HG03342 (cell line): ENCODE data around the gene NEGR1.
"Not testable (repeated sequence)": the region's sequence is repeated elsewhere in the genome, so short reads cannot be mapped to it uniquely, and the experiment has no call there.

Source experiments
- ATAC-seq: cut with Tn5 transposase; IDR thresholded peaks from one replicate; pipeline ENCODE4 v1.9.1; 2021; ENCODE audit warnings: mild to moderate bottlenecking, moderate library complexity; ENCODE audit not compliant: unreplicated experiment

NEGR1 gene

DNA sequence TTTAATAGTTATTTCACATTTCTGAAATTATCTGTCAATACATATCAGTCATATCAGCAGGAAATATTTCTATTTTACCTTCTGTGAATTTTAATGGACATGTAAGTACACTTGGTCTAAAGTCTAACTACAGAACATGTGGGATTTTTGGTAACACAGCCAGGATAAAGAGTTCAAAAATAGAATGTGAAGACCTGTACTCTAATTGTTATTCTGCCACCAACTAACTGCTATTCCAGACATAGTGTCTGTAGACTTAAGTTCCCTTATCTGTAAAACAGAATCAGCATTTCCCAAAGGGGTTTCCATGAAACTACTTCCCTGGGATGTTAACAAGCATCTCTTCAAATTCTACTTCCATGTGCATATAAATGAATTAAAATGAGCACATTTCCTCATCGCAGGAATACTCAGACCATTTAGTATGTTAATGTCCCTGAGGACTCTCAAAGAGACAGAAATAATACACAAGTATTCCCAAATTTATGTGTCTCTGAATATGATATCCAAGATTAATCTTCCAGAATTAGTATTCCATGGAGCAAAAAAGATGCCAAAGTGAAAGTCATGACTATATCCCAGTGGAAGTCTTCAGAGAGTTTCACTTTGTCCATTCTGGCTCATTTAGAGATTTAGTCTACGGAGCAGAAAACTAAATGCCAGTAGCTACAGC is 325.6 kb downstream of the NEGR1 start:
- no peak for ATAC-seq

DNA sequence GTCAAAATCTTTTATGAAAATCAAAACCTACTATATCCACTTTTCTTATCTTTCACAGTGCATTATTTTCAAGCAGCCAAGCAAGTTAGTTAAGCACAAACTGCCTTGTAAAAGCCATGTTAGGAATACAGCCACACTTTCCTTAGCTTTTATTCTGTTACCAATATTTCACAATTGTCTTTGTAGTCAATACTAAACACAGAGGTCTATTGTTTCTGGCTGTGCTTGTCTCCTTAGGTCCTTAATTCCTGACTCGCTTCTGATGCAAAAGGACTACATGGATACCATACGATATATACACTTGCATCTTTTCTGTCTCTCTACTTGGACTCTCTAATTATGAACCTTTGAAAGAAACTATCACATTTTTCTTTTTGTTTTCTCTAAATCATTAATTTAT is 331.8 kb downstream of the NEGR1 start:
- no peak for ATAC-seq

DNA sequence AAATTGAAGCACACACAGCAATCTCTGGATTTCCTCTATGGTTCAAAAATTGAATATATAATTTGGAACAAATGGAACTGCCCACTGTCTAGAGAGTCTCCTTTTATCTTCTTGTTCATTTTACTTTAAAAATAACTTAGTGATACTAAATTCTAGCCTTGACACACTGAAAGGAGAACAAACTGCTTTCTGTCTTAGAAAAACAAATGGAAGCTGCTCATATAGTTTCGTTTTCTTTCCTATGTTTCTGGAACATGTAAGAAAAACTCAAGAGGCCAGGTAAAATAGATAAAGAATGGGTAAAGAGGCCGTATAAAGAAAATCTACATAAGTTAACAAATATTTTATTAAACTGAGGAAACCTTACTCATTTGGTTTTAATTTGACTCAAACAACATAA is 332.7 kb downstream of the NEGR1 start:
- no peak for ATAC-seq

- no peak for ATAC-seq
Measured at GRCh38 chr1:71948561-71948960, 333.8 kb downstream of the NEGR1 start.

DNA sequence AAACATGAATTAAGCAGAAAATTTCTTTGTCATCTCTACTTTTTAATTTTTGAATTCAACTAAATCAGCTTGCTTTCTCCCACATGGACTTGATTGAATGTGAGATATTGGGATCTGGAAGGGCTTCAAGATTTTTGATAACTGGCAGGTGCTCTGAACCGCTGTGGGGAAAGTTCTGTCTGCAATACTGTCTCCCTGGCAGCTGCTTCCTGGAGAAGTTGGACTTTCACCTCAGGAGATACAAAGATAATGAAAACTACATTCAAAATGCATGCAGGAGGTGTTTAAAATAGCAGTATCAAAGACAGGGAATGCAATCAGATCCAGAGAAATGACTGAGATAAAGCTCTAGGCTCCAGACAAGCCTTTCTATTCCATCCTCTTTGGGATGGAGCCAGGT is 338.3 kb downstream of the NEGR1 start:
- no peak for ATAC-seq

DNA sequence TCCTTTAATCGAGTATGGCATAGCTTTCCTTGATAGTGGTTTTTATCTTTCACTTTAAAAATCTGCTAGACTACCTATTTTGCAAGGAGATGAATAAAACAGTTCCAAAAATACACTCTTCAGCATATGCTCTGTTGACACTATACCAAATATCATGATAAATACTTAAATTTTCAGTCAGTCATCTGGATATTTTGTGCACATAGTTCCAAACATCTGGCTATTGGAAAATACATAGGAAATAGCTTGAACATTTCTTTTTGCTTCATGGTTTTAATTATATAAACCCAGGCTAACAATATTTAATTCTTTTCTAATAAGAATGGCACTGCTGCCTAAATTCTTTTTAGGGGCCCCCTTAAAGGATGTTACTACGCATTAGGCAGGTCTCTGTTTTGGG is 342.1 kb downstream of the NEGR1 start:
- no peak for ATAC-seq

DNA sequence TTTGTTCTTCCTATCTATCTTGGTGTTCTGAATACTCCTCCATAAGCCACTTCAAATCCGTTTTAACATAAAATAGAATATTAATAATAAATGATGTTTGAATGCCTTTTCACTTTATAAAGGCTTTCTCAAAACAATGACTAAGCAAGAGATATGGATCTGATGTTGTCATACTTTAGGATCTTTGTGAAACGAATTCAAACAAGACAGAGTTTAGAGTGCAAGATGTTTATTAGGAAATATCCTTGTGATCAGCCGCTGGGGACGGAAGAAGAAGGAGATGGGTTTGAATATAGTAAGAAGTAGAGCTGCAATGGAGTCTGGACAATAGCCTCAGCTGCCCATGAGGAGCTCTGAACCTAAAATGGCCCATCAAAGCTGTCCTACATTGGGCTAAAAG is 351.8 kb downstream of the NEGR1 start:
- no peak for ATAC-seq

GRCh38 chr1:71921935-71922559 is 360.3 kb downstream of the NEGR1 start:
- no peak for ATAC-seq

DNA sequence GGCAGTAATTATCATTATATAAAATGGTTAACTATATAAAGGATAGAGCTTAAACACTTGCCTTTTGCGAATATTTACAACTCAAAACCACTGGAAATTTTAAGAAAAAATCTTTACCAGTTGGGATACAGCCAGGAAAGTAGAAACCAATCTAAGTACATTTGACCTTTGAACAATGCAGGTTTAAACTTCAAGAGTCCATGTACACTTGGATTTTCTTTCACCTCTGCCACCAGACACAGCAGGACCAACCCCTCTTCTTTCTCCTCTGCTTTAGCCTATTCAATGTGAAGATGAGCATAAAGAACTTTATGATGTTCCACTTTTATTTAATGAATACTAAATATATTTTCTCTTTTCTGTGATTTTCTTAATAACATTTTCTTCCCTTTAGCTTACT is 361.1 kb downstream of the NEGR1 start:
- ATAC-seq: no peak

DNA sequence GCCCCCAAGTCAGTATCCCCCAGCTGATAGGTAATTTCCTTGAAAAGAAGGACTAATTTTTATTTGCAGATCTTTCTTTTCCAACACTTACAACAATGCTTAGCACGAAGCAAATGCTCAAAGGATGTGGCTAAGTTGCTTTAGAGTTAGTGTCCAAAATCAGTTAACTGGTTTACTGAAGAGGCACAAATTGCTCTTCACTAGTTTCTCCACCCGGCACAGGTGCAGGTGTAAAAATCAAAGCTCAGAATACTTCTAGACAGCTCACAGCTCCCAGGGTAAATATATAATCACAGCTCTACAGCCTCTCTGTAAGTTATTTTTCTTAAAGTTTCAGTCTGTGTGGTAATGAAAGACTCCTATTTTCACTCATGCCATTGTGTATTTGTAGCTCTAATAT is 361.8 kb downstream of the NEGR1 start:
- ATAC-seq: no peak

DNA sequence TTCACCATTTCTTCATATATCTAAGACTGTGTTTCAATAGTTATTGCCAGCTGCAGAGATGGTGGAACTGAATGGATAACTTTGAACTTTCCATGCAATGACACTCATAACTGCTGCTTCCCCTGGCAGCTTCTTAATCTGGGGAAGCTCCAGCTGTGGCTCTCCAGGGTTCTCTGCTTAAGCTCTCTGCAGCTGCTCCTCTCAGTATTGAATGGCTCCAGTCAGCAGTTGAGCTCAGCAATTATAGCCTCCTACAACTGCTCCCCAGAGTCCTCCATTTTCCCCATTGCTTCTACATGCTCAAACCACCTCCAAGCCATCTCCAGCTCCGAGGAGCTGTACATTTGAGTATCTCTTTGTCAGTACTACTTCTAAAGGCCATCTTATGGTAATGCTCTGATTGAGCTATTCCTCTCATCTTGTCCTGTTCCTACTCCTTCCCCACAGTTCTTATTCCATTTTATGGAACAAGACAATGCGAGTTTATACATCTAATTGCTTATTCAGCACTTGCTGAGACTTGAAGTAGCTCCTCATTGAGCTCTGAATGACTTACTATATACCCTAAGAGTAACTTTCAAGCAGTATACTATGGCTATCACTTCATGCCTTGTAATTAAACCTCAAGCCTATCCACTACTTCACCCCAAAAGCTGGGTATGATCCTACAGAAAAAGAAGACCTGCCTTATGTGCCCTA is 362.4 kb downstream of the NEGR1 start:
- ATAC-seq: no peak

- no peak for ATAC-seq
Measured at GRCh38 chr1:71918630-71919029, 363.7 kb downstream of the NEGR1 start.

DNA sequence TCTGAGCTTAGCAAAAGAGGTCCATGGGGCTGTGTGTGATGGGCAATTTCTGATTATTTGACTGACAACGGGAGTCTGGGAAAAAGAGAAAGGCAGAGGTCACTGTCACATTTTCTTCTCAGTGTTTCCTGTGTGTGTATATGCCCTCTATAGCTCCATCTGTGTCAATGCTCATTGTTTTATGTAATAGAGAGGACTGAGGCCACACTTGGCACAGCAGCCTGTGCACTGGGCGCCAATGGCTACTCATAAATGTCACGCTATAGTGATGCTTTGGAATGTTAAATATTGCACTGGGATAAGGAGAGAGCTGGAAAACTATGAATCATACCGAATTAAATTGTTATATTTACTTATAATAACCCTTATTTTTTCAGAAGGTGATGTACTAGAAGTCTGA is 365.4 kb downstream of the NEGR1 start:
- no peak for ATAC-seq

- ATAC-seq: no peak
Measured at GRCh38 chr1:71914626-71915025, 367.7 kb downstream of the NEGR1 start.

- no peak for ATAC-seq
Measured at GRCh38 chr1:71908871-71909390, 373.4 kb downstream of the NEGR1 start.

DNA sequence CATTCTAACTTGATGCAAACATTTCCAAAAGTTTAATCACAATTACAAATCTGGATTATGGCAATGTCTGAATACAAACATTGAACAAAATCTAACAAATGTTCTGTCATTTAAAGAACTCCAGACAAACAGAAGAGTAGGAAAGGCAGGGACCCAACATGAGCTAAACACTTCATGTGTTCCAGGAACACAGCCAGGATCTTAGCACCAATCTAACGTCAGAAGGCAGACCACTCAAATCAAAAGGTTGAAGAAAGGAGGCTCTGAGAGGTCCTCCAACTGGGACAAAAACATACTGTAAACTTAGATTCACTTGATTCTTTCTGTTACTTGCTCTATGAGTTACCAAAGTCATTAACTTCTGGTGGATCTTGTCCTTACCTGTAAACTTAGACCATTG is 374.0 kb downstream of the NEGR1 start:
- no peak for ATAC-seq

- no peak for ATAC-seq
Measured at GRCh38 chr1:71899881-71900280, 382.5 kb downstream of the NEGR1 start.

DNA sequence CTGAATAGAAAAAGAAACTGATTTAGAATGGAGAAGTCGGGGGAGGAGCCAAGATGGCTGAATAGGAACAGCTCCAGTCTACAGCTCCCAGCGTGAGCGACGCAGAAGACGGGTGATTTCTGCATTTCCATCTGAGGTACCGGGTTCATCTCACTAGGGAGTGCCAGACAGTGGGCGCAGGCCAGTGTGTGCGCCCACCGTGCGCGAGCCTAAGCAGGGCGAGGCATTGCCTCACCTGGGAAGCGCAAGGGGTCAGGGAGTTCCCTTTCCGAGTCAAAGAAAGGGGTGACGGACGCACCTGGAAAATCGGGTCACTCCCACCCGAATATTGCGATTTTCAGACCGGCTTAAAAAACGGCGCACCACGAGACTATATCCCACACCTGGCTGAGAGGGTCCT is 394.2 kb downstream of the NEGR1 start:
- not testable (repeated sequence) for ATAC-seq

- no peak for ATAC-seq
Measured at GRCh38 chr1:71885171-71885570, 397.2 kb downstream of the NEGR1 start.

GRCh38 chr1:71882637-71883036 is 399.7 kb downstream of the NEGR1 start:
- ATAC-seq: no peak

DNA sequence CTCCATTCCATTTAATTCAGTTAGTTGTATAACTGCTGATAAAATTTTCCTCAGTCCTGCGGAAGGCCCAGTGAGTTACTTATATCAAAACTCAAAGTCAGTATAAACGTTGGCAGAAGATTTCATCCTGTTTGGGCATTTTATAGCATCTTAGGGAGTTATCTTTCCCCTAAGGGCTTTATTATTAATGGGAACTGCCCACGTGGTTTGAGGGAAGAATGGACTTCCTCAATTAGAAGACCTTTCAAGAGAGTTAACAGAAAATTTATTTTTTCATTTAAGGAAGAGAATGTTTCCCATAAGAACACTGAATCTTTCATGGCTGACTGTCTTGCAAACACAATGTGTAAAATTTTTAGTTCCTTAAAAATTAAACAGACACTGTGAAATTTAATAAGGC is 400.1 kb downstream of the NEGR1 start:
- no peak for ATAC-seq

DNA sequence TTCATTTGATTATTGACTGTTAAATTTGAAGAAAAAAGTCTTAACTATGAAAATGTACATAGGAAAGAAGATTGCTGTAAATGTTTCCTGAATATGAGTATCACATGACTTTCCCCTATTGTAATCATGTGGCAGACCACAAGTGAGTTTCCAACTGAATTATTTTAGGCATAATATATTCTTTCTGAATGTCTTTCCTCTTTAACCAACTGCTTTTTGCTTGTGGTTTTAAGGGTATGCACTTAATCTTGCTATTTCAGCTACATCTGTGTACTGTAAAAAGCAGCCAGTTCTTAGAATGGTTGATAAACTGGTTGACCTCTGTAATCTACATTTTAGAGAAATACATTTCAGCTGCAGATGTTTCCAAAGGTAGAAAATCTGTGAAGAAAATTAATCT is 400.7 kb downstream of the NEGR1 start:
- no peak for ATAC-seq
